Fibroblast of peridontal ligament (primary cell): ENCODE data around the gene ITSN1.
"Not testable (repeated sequence)": the region's sequence is repeated elsewhere in the genome, so short reads cannot be mapped to it uniquely, and the experiment has no call there.

Experiments
- DNase-seq: peaks from one replicate; pipeline ENCODE4 v3.0.0-alpha.2; 2010; ENCODE audit errors: extremely low read depth

Gene ITSN1

GRCh38 chr21:33642027-33642895 is at the start of gene ITSN1:
TSS of gene ITSN1 (plus strand) at chr21:33642501. CDS start at chr21:33718829, 76,328 bp downstream.
- DNase-seq: peak; percentile 99

- no peak for DNase-seq
Measured at GRCh38 chr21:33598051-33598450, 44.2 kb upstream of the ITSN1 start.

GRCh38 chr21:33608559-33608958 is 33.7 kb upstream of the ITSN1 start:
- peak; percentile 62 for DNase-seq

GRCh38 chr21:33611006-33611744 is 31.1 kb upstream of the ITSN1 start:
- no peak for DNase-seq

- DNase-seq: not testable (repeated sequence)
Measured at GRCh38 chr21:33617565-33617964, 24.7 kb upstream of the ITSN1 start.

GRCh38 chr21:33618407-33618806 is 23.9 kb upstream of the ITSN1 start:
- no peak for DNase-seq

- no peak for DNase-seq
Measured at GRCh38 chr21:33619726-33620125, 22.6 kb upstream of the ITSN1 start.

- DNase-seq: no peak
Measured at GRCh38 chr21:33622253-33622652, 20.0 kb upstream of the ITSN1 start.

- DNase-seq: peak; percentile 48
Measured at GRCh38 chr21:33626151-33626550, 16.1 kb upstream of the ITSN1 start.

- no peak for DNase-seq
Measured at GRCh38 chr21:33634254-33634653, 8.0 kb upstream of the ITSN1 start.

- peak; percentile 38 for DNase-seq
Measured at GRCh38 chr21:33640697-33641351, 1.5 kb upstream of the ITSN1 start.

- DNase-seq: peak; percentile 99
Measured at GRCh38 chr21:33641352-33642026, 812 bp upstream of the ITSN1 start, which contains the start of gene CRYZL1. TSS of gene CRYZL1 (minus strand) at chr21:33641741. CDS start at chr21:33631551, 10,190 bp downstream.

- DNase-seq: peak; percentile 53
Measured at GRCh38 chr21:33642896-33643657, 776 bp downstream of the ITSN1 start.

- peak; percentile 39 for DNase-seq
Measured at GRCh38 chr21:33643658-33644311, 1.5 kb downstream of the ITSN1 start.

- DNase-seq: peak; percentile 63
Measured at GRCh38 chr21:33644383-33645074, 2.2 kb downstream of the ITSN1 start.

GRCh38 chr21:33645730-33646129 is 3.4 kb downstream of the ITSN1 start:
- DNase-seq: no peak

GRCh38 chr21:33647587-33647986 is 5.3 kb downstream of the ITSN1 start:
- DNase-seq: no peak

GRCh38 chr21:33648555-33648954 is 6.3 kb downstream of the ITSN1 start:
- DNase-seq: no peak

GRCh38 chr21:33650230-33650629 is 7.9 kb downstream of the ITSN1 start:
- DNase-seq: no peak
